Left lung (tissue), 10 donors: ENCODE measurements around the gene NUDT8. TPM values are rescaled to one million over a fixed set of nuclear protein-coding genes. Genes with fewer than 3 reads are reported as not detected.

ENCODE experiments used
- ATAC-seq: fragments of 200-7000 bp; cut with Tn5 transposase; one replicate; pipeline ENCODE4 v1.9.1; 2020; ENCODE audit warnings: moderate library complexity
- DNase-seq, 4 donors: peaks; one replicate each; pipeline ENCODE4 v3.0.0-alpha.2; 2013 to 2020
- H3K27ac ChIP-seq, 2 donors: fragments of 200-600 bp; sonication (generic) in 1 of 2; one replicate each; pipeline versions ENCODE4 v1.5.0 to v1.8.0; 2020 to 2021
- H3K27me3 ChIP-seq, 2 donors: fragments of 200-600 bp; sonication (generic) in 1 of 2; one replicate each; pipeline versions ENCODE4 v1.5.0 to v1.8.0; 2020 to 2021
- H3K36me3 ChIP-seq, 2 donors: fragments of 200-600 bp; sonication (generic) in 1 of 2; one replicate each; pipeline versions ENCODE4 v1.5.0 to v1.8.0; 2020 to 2021
- H3K4me1 ChIP-seq, 2 donors: fragments of 200-600 bp; one replicate each; pipeline ENCODE4 v1.8.0; 2021
- H3K4me3 ChIP-seq, 2 donors: fragments of 200-600 bp; sonication (generic) in 1 of 2; one replicate each; pipeline versions ENCODE4 v1.5.0 to v1.8.0; 2020 to 2021; ENCODE audit warnings: mild to moderate bottlenecking in 1 of 2
- H3K9me3 ChIP-seq, 2 donors: fragments of 200-600 bp; sonication (generic) in 1 of 2; one replicate each; pipeline versions ENCODE4 v1.5.0 to v1.8.0; 2020 to 2021
- intact Hi-C, 2 donors: fragments of 100-400 bp; cut with DNase I; formaldehyde crosslinking; loops; one replicate each; pipeline versions ENCODE4 v1.11.2 to v1.14.2; 2022
- polyA plus RNA-seq, 6 donors: library from polyadenylated mRNA; unstranded; fragments of 120-200 nt; gene quantifications; one replicate each; pipeline ENCODE4 v1.2.1, GENCODE V29; 2013; ENCODE audit not compliant: insufficient read length in 6 of 6
- total RNA-seq, 2 donors: library from RNA; stranded (reverse); fragmentation: NEBNext Ultra II Directional; extraction: Animal tissue kit (Norgen Biotek cat#: 25700); gene quantifications; one replicate each; pipeline ENCODE4 v1.2.1, GENCODE V29; 2021
- TF ChIP-seq, protein P1 (sequence below), 2 donors: fragments of 200-600 bp; sonication (generic) in 1 of 2; IDR thresholded peaks; one replicate each; pipeline versions ENCODE4 v1.5.0 to v1.8.0; 2021; ENCODE audit warnings: antibody characterized with exemption in 2 of 2
- donor health status: DM: no; HTN: yes; CAD: no.
- donor health status: DM: no; HTN: no; CAD: no.

NUDT8 gene
- total and polyA plus RNA-seq, 8 donors, result 3.8 to 18.1 (median 5.6) TPM

DNA sequence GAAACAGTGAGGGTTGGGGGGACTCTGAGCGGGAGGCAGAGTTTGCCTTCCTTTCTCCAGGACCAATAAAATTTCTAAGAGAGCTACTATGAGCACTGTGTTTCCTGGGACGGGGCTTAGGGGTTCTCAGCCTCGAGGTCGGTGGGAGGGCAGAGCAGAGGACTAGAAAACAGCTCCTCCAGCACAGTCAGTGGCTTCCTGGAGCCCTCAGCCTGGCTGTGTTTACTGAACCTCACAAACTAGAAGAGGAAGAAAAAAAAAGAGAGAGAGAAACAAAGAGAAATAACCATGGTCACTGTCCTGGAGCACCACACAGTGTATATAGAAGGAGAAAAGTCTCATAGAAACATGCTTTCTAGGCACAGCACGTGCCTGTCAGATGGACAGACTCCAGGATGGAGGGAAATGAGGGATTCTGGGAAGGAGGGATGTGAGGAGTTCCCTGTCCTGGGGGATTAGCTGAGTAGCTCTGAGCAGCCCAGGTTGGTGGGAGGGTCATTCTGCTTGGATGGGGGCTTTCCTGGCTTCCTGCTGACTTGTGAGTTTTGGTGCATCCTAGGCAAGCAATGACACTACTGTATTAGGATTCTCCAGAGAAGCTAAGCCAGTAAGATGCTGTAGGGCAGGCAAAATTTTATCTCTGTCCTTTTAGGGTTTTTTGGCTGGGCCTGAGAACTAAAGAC, 43.0 kb downstream of the NUDT8 start:
- peak overlapping the region in 1 of 2 donors; percentile 37 for H3K27ac ChIP-seq
- no peak for ATAC-seq
- intact Hi-C loops, result no loop called here

DNA sequence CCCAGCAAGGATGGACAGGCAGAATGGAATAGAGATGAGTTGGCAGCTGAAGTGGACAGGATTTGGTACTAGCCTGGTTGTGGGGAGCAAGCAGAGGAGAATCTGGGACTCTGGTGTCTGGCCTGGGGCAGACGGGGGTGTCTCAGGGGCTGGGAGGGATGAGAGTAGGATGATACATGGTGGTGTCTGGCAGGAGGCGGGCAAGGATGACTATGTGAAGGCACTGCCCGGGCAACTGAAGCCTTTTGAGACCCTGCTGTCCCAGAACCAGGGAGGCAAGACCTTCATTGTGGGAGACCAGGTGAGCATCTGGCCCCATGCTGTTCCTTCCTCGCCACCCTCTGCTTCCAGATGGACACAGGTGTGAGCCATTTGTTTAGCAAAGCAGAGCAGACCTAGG, 43.8 kb downstream of the NUDT8 start:
- intact Hi-C loops, result no loop called here
- TF ChIP-seq, protein P1, sequence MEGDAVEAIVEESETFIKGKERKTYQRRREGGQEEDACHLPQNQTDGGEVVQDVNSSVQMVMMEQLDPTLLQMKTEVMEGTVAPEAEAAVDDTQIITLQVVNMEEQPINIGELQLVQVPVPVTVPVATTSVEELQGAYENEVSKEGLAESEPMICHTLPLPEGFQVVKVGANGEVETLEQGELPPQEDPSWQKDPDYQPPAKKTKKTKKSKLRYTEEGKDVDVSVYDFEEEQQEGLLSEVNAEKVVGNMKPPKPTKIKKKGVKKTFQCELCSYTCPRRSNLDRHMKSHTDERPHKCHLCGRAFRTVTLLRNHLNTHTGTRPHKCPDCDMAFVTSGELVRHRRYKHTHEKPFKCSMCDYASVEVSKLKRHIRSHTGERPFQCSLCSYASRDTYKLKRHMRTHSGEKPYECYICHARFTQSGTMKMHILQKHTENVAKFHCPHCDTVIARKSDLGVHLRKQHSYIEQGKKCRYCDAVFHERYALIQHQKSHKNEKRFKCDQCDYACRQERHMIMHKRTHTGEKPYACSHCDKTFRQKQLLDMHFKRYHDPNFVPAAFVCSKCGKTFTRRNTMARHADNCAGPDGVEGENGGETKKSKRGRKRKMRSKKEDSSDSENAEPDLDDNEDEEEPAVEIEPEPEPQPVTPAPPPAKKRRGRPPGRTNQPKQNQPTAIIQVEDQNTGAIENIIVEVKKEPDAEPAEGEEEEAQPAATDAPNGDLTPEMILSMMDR (IDR thresholded peaks at IDR 0.05), result no peak
- ATAC-seq (no peak), DNase-seq (no peak)
- no peaks in the 10 kb centered on the region for H3K27me3 ChIP-seq
- H3K4me1 ChIP-seq, result peaks cover 12 to 56% of the 10 kb centered on the region in 2 donors
- no peaks in the 10 kb centered on the region for H3K9me3 ChIP-seq
- H3K36me3 ChIP-seq, result peaks cover 0 to 49% of the 10 kb centered on the region in 2 donors
- no peak overlapping the region for H3K27ac ChIP-seq
- peak overlapping the region in 1 of 2 donors; percentile 86 for H3K4me3 ChIP-seq

More for the DNA sequence above, 43.0 kb downstream of the NUDT8 start:
- Histone ChIP-seq H3K4me3 (no peak overlapping the region), H3K36me3 (peaks cover 0 to 49% of the 10 kb centered on the region in 2 donors), H3K9me3 (no peaks in the 10 kb centered on the region), H3K4me1 (peaks cover 12 to 56% of the 10 kb centered on the region in 2 donors), H3K27me3 (no peaks in the 10 kb centered on the region)
- TF ChIP-seq, protein P1 (IDR thresholded peaks at IDR 0.05), result no peak
- no peak for DNase-seq

DNA sequence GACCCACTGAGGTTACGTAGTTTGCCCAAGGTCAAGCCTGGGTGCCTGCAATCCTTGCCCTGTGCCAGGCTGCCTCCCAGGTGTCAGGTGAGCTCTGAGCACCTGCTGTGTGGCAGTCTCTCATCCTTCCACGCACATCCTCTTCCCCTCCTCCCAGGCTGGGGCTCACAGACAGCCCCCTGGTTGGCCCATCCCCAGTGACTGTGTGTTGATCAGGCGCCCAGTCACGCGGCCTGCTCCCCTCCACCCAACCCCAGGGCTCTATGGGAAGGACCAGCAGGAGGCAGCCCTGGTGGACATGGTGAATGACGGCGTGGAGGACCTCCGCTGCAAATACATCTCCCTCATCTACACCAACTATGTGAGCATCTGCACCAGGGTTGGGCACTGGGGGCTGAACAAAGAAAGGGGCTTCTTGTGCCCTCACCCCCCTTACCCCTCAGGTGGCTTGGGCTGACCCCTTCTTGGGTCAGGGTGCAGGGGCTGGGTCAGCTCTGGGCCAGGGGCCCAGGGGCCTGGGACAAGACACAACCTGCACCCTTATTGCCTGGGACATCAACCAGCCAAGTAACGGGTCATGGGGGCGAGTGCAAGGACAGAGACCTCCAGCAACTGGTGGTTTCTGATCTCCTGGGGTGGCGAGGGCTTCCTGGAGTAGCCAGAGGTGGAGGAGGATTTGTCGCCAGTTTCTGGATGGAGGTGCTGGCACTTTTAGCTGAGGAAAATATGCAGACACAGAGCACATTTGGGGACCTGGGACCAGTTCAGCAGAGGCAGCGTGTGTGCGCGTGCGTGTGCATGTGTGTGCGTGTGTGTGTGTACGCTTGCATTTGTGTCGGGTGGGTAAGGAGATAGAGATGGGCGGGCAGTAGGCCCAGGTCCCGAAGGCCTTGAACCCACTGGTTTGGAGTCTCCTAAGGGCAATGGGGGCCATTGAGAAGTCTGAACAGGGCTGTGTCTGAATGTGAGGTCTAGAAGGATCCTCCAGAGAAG, 44.6 kb downstream of the NUDT8 start:
- H3K4me3 ChIP-seq, result peak overlapping the region; percentile 86 to 95
- no peaks in the 10 kb centered on the region for H3K27me3 ChIP-seq
- no peaks in the 10 kb centered on the region for H3K9me3 ChIP-seq
- peaks cover 12 to 56% of the 10 kb centered on the region in 2 donors for H3K4me1 ChIP-seq
- H3K36me3 ChIP-seq, result peaks cover 0 to 49% of the 10 kb centered on the region in 2 donors
- DNase-seq (no peak), ATAC-seq (no peak)
- TF ChIP-seq, protein P1 (IDR thresholded peaks at IDR 0.05), result no peak
- intact Hi-C loops, result no loop called here
- H3K27ac ChIP-seq, result peak overlapping the region; percentile 93 to 95

DNA sequence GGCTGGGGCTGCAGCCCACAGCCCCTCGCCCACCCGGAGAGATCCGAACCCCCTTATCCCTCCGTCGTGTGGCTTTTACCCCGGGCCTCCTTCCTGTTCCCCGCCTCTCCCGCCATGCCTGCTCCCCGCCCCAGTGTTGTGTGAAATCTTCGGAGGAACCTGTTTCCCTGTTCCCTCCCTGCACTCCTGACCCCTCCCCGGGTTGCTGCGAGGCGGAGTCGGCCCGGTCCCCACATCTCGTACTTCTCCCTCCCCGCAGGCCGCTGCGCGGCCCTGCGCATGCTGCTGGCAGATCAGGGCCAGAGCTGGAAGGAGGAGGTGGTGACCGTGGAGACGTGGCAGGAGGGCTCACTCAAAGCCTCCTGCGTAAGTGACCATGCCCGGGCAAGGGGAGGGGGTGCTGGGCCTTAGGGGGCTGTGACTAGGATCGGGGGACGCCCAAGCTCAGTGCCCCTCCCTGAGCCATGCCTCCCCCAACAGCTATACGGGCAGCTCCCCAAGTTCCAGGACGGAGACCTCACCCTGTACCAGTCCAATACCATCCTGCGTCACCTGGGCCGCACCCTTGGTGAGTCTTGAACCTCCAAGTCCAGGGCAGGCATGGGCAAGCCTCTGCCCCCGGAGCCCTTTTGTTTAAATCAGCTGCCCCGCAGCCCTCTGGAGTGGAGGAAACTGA, 45.4 kb downstream of the NUDT8 start:
- no peaks in the 10 kb centered on the region for H3K9me3 ChIP-seq
- H3K36me3 ChIP-seq, result peaks cover 0 to 48% of the 10 kb centered on the region in 2 donors
- DNase-seq (peak; percentile 56 to 93 (median 82)), ATAC-seq (peak; percentile 71)
- peaks cover 12 to 62% of the 10 kb centered on the region in 2 donors for H3K4me1 ChIP-seq
- TF ChIP-seq, protein P1 (IDR thresholded peaks at IDR 0.05), result no peak
- intact Hi-C loops, result no loop called here
- peak overlapping the region; percentile 93 to 95 for H3K27ac ChIP-seq
- H3K27me3 ChIP-seq, result peaks cover 0 to 6% of the 10 kb centered on the region in 2 donors
- H3K4me3 ChIP-seq, result peak overlapping the region; percentile 86 to 95
